GM19043 (cell line): ENCODE data around the gene ADAM33.

Experiments used
- ATAC-seq: cut with Tn5 transposase; IDR thresholded peaks from one replicate; pipeline ENCODE4 v1.9.1; 2021; ENCODE audit warnings: low read depth; ENCODE audit not compliant: unreplicated experiment

The ADAM33 gene

GRCh38 chr20:3710703-3711483, 29.1 kb upstream of the ADAM33 start:
- ATAC-seq = no peak

GRCh38 chr20:3710011-3710466, 28.2 kb upstream of the ADAM33 start:
- no peak for ATAC-seq

DNA sequence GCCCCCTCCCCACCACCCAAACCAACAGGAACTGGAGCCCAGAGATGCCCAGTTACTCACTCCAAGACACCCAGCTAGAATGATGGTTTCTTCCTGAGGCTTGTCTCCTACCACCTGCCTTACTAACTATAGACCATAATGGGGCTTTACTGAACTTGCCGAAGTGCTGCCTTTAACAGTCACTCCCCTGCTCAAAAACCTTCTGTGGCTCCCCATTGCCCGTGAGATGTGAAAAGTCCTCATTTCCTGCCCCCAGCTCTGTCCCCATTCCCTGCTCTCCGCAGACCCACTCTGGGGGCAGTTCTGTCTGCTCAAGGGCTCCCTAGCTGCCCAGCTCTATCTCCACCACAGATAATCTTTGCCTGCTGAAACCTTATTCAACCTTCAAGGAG, 25.7 kb upstream of the ADAM33 start:
- ATAC-seq = no peak

- ATAC-seq = no peak
These were observed 25.1 kb upstream of the ADAM33 start for GRCh38 chr20:3706774-3707507.

DNA sequence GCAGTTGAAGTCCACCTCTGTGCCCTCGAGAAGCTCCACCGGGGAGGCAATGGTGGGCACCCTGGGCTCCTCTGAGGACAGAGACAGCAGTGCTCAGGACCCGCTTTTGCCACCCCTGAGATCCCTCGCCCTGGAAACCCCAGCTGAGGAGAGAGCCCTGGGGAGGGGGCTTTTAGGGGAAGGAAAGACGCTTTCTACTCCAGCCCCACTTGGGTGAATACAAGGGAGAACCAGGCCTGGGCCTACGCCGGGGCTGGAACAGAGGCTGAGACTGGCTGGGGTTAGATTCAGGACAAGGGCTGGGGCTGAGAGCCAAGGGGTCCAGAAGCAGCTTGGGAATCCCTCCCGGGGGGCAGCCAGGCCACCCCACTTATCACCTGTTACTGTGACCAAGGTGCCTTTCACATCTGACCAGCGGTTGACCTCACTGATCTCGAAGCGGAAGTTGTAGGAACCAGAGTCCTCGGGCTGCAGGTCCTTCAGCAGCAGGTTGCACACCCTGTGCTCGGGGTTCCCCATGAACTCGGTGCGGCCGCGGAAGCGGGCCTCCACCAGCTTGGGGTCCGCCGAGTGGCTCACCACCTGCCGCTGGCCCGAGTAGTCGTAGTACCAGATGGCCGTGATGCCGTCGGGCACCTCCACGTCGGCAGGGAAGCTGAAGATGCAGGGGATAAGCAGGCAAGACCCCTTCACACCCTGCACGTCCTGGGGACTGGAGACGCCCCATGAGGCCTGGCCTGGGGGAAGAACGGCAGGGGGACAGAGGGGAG, 24.3 kb upstream of the ADAM33 start:
- no peak for ATAC-seq

DNA sequence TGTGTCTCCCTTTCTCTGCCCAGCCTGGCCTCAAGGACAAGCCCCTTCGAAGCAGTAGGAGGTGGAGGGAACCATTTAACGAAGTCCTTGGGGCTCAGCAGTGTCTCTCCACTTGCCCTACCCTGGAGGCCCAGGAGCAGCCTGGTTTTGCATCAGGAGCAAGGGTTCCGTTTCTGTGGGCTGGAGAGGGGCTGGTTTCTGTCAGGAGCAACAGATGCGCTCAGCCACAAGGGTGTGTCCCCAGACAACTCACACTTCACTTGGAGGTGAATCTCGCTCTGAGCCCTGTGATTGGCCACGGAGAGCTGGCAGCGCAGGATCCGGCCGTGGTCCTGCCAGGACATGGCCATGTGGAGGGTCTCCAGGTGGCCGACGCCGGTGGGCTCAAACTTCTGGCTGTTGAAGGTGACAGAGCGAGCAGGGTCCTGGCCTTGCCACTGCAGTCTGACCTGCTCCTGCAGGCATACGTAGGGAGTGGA, 23.7 kb upstream of the ADAM33 start:
- no peak for ATAC-seq

- no peak for ATAC-seq
These were observed 22.3 kb upstream of the ADAM33 start for GRCh38 chr20:3704087-3704486.

DNA sequence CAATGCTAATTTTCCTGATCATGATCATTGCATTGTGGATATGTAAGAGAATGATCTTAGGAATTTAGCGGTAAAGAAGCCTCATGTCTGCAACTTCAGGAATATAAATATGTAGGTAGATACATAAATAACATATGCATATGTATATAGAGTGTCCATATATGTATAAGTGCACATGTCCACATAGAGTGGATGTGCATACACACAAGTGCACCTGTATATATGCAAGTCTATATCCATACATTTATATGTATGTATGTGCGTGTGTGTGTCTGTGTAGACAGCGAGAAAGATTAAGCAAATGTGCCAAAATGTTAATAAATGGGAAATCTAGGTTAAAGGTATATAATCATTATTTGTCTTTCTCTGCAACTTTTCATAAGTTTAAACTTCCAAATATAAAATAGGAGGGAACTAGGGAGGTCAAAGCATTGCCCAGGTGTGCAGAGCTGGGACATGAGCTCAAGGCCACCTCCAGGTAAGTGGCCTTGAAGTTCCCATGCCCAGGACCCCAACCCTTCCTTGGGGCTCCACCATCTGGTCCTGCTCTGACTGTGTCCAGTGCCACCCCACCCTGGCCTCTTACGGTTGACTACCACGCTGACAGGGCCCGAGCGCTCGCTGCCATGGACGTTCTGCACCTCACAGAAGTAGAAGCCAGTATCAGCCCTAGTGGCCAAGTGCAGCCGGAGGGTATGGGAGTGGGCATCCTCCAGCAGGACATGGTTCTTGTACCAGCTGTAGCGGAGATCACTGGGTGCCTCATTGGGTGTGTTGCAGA, 21.0 kb upstream of the ADAM33 start:
- ATAC-seq = no peak

DNA sequence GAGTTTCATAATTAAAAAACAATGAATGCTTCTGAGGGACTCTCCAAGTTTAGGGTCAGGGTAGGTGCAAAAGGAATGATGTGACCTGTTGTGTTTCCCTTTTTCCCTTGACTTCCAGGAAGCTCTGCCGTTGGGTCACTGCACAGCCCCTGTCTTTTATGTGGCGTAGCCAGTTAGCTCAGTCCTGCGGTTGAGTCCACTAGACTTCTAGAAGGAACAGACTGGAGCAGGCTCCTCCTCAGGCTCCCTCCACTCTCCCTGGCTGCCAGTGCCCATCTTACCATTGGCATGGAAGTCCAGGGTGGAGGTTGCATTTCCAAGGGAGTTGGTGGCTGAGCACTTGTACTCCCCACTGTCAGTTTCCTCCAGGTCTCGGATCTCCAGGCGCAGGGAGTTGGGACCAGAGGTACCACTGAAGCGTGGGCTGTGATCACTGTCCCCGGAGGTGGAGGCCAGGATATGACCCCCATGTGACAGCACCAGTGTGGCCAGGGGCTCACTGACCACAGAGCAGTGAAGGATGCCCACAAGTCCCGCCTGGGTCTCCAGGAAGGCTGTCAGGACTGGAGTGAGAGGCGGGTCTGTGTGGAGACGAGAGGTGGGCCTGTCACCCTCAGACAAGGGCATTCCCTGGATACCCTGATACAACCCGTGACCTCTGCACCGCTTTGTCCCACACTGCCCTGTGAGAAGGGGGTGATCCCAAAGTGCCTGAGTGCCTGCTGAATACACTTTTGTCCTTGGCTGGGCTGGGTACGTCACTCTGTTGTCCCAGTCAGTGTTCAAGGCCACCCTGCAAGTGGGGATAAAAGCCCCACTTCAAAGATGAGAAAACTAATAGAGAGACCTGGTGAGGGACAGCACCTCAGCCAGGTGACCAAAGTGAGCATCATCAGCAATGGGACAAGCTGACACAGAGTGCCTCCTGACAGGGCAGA, 19.5 kb upstream of the ADAM33 start:
- ATAC-seq = no peak

- ATAC-seq = no peak
These were observed 17.2 kb upstream of the ADAM33 start for GRCh38 chr20:3699037-3699436.

DNA sequence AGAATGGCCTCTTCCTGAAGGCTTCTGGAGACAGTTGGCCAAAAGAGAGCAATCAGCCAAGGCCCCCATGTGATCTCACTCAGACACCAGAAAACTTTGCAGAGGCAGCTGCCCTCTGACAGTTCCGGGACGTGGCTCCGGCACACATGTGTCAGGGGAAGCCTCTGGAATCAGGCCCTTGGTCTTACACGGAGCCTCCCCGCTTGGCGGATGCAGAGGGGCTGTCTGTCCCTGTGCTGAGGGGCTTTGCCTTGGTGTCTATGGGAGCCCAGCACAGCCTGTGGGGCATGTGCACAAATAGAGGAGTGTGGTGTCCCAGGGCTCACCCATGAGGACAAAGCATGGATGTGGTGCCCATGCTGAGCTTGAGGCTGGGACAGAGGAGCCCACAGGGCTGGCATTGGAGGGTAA, 16.8 kb upstream of the ADAM33 start:
- no peak for ATAC-seq

- ATAC-seq = no peak
These were observed 15.9 kb upstream of the ADAM33 start for GRCh38 chr20:3697588-3698305.

DNA sequence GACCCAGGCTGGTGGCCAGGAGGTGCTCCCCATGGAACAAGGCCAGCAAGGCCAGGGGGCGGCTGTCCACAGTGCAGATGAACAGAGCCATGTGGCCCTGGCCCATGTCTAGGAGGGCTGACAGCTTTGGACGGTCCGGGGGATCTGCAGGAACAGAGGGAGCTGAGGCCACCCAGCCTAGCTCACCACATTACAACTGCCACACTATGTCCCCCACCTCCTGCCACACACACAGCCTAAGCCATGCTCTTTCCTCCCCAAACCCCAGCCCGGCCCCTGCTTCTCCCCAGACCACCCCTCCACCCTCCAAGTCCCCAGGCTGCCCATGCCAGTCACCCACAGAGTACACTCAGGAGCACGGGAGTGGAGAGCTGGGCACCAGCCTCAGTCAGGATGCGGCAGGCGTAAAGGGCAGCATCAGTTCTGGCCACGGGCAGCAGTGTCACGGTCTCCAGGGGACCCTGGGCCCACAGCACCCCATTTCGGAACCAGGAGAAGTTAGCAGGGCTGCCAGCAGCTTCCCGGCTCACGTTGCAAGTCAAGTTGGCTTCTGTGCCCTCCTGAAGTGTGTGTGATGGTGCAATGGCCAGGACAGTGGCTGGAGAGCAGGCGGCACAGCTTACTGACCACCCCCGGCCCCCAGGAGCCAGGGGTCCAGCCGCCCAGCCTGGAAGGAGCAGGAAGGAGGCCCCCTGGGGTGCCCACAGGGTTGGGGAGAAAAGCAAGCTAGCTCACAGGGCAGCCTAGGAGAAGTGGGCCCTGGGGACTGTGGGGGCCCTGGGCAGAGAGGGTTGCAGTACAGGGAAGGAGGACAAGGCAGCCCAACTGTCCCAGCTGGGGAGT, 15.2 kb upstream of the ADAM33 start:
- no peak for ATAC-seq

- ATAC-seq = no peak
These were observed 14.4 kb upstream of the ADAM33 start for GRCh38 chr20:3696200-3696599.

- no peak for ATAC-seq
These were observed 13.1 kb upstream of the ADAM33 start for GRCh38 chr20:3694864-3695263.

- no peak for ATAC-seq
These were observed 11.6 kb upstream of the ADAM33 start for GRCh38 chr20:3693376-3693775.

DNA sequence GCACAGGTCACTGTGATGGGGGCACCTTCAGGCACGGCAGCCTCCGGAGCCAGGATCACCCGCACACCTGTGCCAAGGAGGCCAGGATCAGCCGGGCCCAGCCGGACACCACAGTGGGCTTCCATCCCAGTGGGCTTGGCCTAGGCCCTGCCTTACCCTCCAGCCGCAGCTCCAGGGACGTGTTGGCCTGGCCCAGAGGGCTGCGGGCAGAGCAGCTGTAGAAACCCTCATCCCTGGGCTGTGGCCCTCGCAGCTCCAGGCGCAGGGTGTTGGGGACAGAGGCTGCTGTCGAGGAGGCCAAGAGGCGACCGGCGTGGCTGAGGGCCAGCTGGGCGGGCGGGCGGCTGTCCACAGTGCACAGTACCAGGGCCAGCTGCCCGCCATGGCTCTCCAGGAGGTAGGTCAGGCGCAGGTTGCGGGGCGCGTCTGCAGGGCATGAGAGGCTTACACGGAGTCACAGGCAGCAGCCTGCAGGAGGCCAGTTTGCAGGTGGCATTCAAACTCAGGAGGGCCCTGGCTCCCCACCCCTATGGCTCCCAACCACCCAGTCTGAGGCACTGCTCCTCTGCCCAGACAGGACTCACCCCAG, 11.0 kb upstream of the ADAM33 start:
- no peak for ATAC-seq
